Measurements from ENCODE around the gene ZNF598.

- TF ChIP-seq EP300 (IDR thresholded peaks at IDR 0.05; ENCODE audit: borderline replicate concordance) (no peak), TCF12 (IDR thresholded peaks at IDR 0.05; ENCODE audit: low read depth) (no peak), RAD21 (IDR thresholded peaks at IDR 0.05; ENCODE audit: low read depth) (peak; percentile 46; the same call in 1 of the 2 replicates), TAF1 (IDR thresholded peaks at IDR 0.05; ENCODE audit: low read depth) (no peak), CREB1 (IDR thresholded peaks at IDR 0.05; ENCODE audit: low read depth) (no peak), FOXM1 (IDR thresholded peaks at IDR 0.05; ENCODE audit: borderline replicate concordance, low read depth) (no peak), NFIC (IDR thresholded peaks at IDR 0.05) (no peak), ZBTB7A (IDR thresholded peaks at IDR 0.05; ENCODE audit: low read depth) (no peak)
- TF ChIP-seq, protein P1, sequence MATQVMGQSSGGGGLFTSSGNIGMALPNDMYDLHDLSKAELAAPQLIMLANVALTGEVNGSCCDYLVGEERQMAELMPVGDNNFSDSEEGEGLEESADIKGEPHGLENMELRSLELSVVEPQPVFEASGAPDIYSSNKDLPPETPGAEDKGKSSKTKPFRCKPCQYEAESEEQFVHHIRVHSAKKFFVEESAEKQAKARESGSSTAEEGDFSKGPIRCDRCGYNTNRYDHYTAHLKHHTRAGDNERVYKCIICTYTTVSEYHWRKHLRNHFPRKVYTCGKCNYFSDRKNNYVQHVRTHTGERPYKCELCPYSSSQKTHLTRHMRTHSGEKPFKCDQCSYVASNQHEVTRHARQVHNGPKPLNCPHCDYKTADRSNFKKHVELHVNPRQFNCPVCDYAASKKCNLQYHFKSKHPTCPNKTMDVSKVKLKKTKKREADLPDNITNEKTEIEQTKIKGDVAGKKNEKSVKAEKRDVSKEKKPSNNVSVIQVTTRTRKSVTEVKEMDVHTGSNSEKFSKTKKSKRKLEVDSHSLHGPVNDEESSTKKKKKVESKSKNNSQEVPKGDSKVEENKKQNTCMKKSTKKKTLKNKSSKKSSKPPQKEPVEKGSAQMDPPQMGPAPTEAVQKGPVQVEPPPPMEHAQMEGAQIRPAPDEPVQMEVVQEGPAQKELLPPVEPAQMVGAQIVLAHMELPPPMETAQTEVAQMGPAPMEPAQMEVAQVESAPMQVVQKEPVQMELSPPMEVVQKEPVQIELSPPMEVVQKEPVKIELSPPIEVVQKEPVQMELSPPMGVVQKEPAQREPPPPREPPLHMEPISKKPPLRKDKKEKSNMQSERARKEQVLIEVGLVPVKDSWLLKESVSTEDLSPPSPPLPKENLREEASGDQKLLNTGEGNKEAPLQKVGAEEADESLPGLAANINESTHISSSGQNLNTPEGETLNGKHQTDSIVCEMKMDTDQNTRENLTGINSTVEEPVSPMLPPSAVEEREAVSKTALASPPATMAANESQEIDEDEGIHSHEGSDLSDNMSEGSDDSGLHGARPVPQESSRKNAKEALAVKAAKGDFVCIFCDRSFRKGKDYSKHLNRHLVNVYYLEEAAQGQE (IDR thresholded peaks at IDR 0.05; ENCODE audit: low read depth) = no peak
- TF ChIP-seq, protein P2, sequence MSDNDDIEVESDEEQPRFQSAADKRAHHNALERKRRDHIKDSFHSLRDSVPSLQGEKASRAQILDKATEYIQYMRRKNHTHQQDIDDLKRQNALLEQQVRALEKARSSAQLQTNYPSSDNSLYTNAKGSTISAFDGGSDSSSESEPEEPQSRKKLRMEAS (IDR thresholded peaks at IDR 0.05) = peak; percentile 25; the same call in 1 of the 2 replicates
Measured at GRCh38 chr16:2003827-2004641, 5.6 kb downstream of the ZNF598 start.
